ENCODE measurements around the gene GNS. TPM values are rescaled to one million over a fixed set of nuclear protein-coding genes. Genes with fewer than 3 reads are reported as not detected.

Gene GNS
- total RNA-seq, 2 donors from 2014 or later: 107 to 125 TPM

- ATAC-seq (ENCODE audit: insufficient number of reproducible peaks, low FRiP score, low read depth) (no peak), DNase-seq (ENCODE audit: low spot score) (no peak)
- H3K4me1 ChIP-seq (ENCODE audit: control insufficient read depth in 1 of 2, low read depth in 2 of 2): peaks cover 10 to 12% of the 10 kb centered on the region in 2 donors
- H3K9me3 ChIP-seq: no peaks in the 10 kb centered on the region
- H3K27me3 ChIP-seq (replicated peaks; ENCODE audit: insufficient read depth): no peaks in the 10 kb centered on the region
- no peak overlapping the region for H3K27ac ChIP-seq
- H3K36me3 ChIP-seq: peaks cover 14% of the 10 kb centered on the region
- no peak for TF ChIP-seq CTCF (IDR thresholded peaks at IDR 0.05)
- H3K4me3 ChIP-seq: no peak overlapping the region
Observed at GRCh38 chr12:64731683-64732082, 27.5 kb downstream of the GNS start.

GRCh38 chr12:64730588-64730969, 28.6 kb downstream of the GNS start:
- H3K4me3 ChIP-seq: no peak overlapping the region
- no peaks in the 10 kb centered on the region for H3K9me3 ChIP-seq
- DNase-seq (ENCODE audit: low spot score): no peak
- no peak for TF ChIP-seq CTCF (IDR thresholded peaks at IDR 0.05)
- H3K4me1 ChIP-seq (ENCODE audit: control insufficient read depth in 1 of 2, low read depth in 2 of 2): peaks cover 10 to 12% of the 10 kb centered on the region in 2 donors
- no peaks in the 10 kb centered on the region for H3K27me3 ChIP-seq (replicated peaks; ENCODE audit: insufficient read depth)
- no peak for ATAC-seq (ENCODE audit: insufficient number of reproducible peaks, low FRiP score, low read depth)
- no peak overlapping the region for H3K27ac ChIP-seq
- peaks cover 6% of the 10 kb centered on the region for H3K36me3 ChIP-seq

- H3K4me3 ChIP-seq: no peak overlapping the region
Observed at GRCh38 chr12:64729909-64730587, 29.2 kb downstream of the GNS start.

GRCh38 chr12:64724201-64724745, 34.9 kb downstream of the GNS start:
- Histone ChIP-seq H3K4me1 (ENCODE audit: control insufficient read depth in 1 of 2, low read depth in 2 of 2) (peaks cover 0 to 2% of the 10 kb centered on the region in 2 donors), H3K36me3 (peaks cover 26% of the 10 kb centered on the region), H3K9me3 (no peaks in the 10 kb centered on the region), H3K4me3 (no peak overlapping the region), H3K27me3 (replicated peaks; ENCODE audit: insufficient read depth) (no peaks in the 10 kb centered on the region), H3K27ac (no peak overlapping the region)
- ATAC-seq (ENCODE audit: insufficient number of reproducible peaks, low FRiP score, low read depth) (no peak), DNase-seq (ENCODE audit: low spot score) (no peak)
- TF ChIP-seq CTCF (IDR thresholded peaks at IDR 0.05): no peak

More at GRCh38 chr12:64729909-64730587, 29.2 kb downstream of the GNS start:
- DNase-seq (ENCODE audit: low spot score) (no peak), ATAC-seq (ENCODE audit: insufficient number of reproducible peaks, low FRiP score, low read depth) (no peak)
- peaks cover 6% of the 10 kb centered on the region for H3K36me3 ChIP-seq
- no peaks in the 10 kb centered on the region for H3K27me3 ChIP-seq (replicated peaks; ENCODE audit: insufficient read depth)
- peaks cover 10 to 12% of the 10 kb centered on the region in 2 donors for H3K4me1 ChIP-seq (ENCODE audit: control insufficient read depth in 1 of 2, low read depth in 2 of 2)
- H3K9me3 ChIP-seq: no peaks in the 10 kb centered on the region
- no peak for TF ChIP-seq CTCF (IDR thresholded peaks at IDR 0.05)
- no peak overlapping the region for H3K27ac ChIP-seq

GRCh38 chr12:64723630-64724029, 35.6 kb downstream of the GNS start:
- Histone ChIP-seq H3K4me1 (ENCODE audit: control insufficient read depth in 1 of 2, low read depth in 2 of 2) (no peaks in the 10 kb centered on the region), H3K9me3 (no peaks in the 10 kb centered on the region), H3K27ac (no peak overlapping the region), H3K4me3 (no peak overlapping the region), H3K36me3 (peaks cover 26% of the 10 kb centered on the region), H3K27me3 (replicated peaks; ENCODE audit: insufficient read depth) (no peaks in the 10 kb centered on the region)
- ATAC-seq (ENCODE audit: insufficient number of reproducible peaks, low FRiP score, low read depth) (no peak), DNase-seq (ENCODE audit: low spot score) (no peak)
- no peak for TF ChIP-seq CTCF (IDR thresholded peaks at IDR 0.05)

Data from thoracic aorta (tissue), 2 donors.